Adrenal gland (tissue), 5 donors: Measurements from ENCODE around the gene RETSAT.

Source experiments
- POLR2A ChIP-seq, 2 donors: fragments of 450-650 bp; IDR thresholded peaks; one replicate each; pipeline ENCODE4 v1.6.1; 2017; ENCODE audit warnings: antibody characterized with exemption in 2 of 2, mild to moderate bottlenecking in 2 of 2, moderate library complexity in 1 of 2
- TF ChIP-seq, protein P1 (sequence below), 6 experiments: fragments of 450-650 bp in 4 of 6; fragments of 200-600 bp in 2 of 6; sonication (generic) in 1 of 6; IDR thresholded peaks; 1 replicate in 5 of 6; 2 replicates in 1 of 6; pipeline versions ENCODE4 v1.5.1 to v1.8.0; 2016 to 2021; ENCODE audit warnings: antibody characterized with exemption in 6 of 6, mild to moderate bottlenecking in 2 of 6, moderate library complexity in 1 of 6
- donor health status: DM: no; HTN: no; CAD: no.

DNA sequence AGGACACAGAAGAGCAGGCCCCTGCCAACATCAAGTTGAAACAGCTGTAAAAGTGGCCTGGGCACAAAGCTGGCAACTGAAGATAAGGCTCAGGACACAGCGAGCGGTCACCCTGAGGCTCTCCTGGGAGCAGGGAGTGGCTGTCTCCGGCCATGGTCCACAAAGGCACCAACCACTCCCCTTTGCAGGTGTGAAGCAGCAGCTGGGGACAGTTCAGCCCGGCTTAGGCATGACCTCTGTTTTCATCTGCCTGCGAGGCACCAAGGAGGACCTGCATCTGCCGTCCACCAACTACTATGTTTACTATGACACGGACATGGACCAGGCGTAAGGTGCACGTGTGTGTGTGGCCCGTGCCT is 39.5 kb downstream of the RETSAT start:
- TF ChIP-seq, protein P1, sequence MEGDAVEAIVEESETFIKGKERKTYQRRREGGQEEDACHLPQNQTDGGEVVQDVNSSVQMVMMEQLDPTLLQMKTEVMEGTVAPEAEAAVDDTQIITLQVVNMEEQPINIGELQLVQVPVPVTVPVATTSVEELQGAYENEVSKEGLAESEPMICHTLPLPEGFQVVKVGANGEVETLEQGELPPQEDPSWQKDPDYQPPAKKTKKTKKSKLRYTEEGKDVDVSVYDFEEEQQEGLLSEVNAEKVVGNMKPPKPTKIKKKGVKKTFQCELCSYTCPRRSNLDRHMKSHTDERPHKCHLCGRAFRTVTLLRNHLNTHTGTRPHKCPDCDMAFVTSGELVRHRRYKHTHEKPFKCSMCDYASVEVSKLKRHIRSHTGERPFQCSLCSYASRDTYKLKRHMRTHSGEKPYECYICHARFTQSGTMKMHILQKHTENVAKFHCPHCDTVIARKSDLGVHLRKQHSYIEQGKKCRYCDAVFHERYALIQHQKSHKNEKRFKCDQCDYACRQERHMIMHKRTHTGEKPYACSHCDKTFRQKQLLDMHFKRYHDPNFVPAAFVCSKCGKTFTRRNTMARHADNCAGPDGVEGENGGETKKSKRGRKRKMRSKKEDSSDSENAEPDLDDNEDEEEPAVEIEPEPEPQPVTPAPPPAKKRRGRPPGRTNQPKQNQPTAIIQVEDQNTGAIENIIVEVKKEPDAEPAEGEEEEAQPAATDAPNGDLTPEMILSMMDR (IDR thresholded peaks at IDR 0.05), result no peak
- TF ChIP-seq POLR2A (IDR thresholded peaks at IDR 0.05), result no peak
